Measurements from ENCODE around the gene IMP4. TPM values are rescaled to one million over a fixed set of nuclear protein-coding genes. Genes with fewer than 3 reads are reported as not detected.
"Not testable (repeated sequence)": the region's sequence is repeated elsewhere in the genome, so short reads cannot be mapped to it uniquely, and the experiment has no call there.

Gene IMP4
- total RNA-seq, 2 donors from 2014 or later: 67.4 to 166 TPM

DNA sequence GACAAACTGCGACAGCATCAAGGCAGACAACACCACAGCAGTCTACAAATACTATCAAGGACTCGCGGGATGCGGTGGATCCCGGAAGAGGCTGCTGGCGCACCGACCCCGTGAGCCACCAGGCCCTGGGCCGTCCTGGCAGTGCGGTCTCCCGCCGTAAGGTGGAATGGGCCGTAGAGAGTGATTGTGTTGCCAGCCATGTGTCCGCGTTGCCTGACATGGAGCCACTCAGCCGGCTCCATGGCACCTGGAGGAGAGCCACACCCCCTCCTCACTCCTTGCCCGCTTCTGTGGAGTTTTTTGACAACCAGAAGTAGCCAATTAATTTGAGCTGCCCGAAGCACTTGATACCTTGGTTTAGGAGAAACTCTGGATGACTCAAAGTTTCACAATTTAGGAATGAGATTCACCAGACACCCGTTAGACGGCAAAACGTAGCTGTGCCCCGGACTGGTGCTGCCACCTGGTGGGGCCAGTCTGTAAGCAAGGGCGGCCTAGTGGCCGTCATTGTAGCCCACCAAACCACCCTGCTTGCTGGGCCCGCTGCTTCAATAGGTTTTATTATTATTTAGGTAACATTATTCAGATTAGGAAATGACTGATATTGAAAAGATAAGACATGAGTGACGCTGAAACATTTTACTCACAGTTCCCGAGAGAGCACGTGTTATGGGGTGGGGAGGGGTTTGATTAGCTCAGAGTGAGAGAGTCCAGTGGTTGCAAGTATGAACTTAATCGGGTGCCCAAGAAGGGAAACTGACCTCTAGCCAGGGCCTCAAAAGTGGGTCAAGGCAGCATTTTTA is 10.2 kb upstream of the IMP4 start:
- no peaks in the 10 kb centered on the region for H3K9me3 ChIP-seq
- no peak overlapping the region for H3K27ac ChIP-seq
- H3K4me3 ChIP-seq: peak overlapping the region; percentile 39
- H3K27me3 ChIP-seq (replicated peaks; ENCODE audit: insufficient read depth): no peaks in the 10 kb centered on the region
- ATAC-seq (ENCODE audit: insufficient number of reproducible peaks, low FRiP score, low read depth): peak; percentile 40
- DNase-seq (ENCODE audit: low spot score): no peak
- H3K4me1 ChIP-seq (ENCODE audit: control insufficient read depth in 1 of 2, low read depth in 2 of 2): no peaks in the 10 kb centered on the region
- peak; percentile 71 for TF ChIP-seq CTCF (IDR thresholded peaks at IDR 0.05)
- H3K36me3 ChIP-seq: no peaks in the 10 kb centered on the region

DNA sequence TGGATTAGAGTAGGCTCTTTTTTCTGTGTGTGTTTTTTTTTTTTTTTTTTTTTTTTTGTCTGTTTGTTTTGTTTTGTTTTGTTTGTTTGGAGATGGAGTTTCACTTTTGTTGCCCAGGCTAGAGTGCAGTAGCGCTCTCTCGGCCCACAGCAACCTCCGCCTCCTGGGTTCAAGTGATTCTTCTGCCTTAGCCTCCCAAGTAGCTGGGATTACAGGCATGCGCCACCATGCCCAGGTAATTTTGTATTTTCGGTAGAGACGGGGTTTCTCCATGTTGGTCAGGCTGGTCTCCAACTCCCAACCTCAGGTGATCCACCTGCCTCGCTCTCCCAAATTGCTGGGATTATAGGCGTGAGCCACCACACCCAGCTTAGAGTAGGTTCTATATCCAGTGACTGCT is 9.4 kb upstream of the IMP4 start:
- H3K4me3 ChIP-seq; H3K4me1 ChIP-seq (ENCODE audit: control insufficient read depth in 1 of 2, low read depth in 2 of 2); DNase-seq (ENCODE audit: low spot score); H3K9me3 ChIP-seq; H3K27ac ChIP-seq; H3K36me3 ChIP-seq; H3K27me3 ChIP-seq (replicated peaks; ENCODE audit: insufficient read depth); ATAC-seq (ENCODE audit: insufficient number of reproducible peaks, low FRiP score, low read depth): not testable (repeated sequence)

- DNase-seq (ENCODE audit: low spot score) (no peak), ATAC-seq (ENCODE audit: insufficient number of reproducible peaks, low FRiP score, low read depth) (no peak)
- H3K27me3 ChIP-seq (replicated peaks; ENCODE audit: insufficient read depth): no peaks in the 10 kb centered on the region
- no peak overlapping the region for H3K27ac ChIP-seq
- H3K4me1 ChIP-seq (ENCODE audit: control insufficient read depth in 1 of 2, low read depth in 2 of 2): no peaks in the 10 kb centered on the region
- H3K4me3 ChIP-seq: no peak overlapping the region
- H3K9me3 ChIP-seq: no peaks in the 10 kb centered on the region
- TF ChIP-seq CTCF (IDR thresholded peaks at IDR 0.05): no peak
- H3K36me3 ChIP-seq: peaks cover 6% of the 10 kb centered on the region
Measured at GRCh38 chr2:130334026-130334425, 8.7 kb upstream of the IMP4 start.

DNA sequence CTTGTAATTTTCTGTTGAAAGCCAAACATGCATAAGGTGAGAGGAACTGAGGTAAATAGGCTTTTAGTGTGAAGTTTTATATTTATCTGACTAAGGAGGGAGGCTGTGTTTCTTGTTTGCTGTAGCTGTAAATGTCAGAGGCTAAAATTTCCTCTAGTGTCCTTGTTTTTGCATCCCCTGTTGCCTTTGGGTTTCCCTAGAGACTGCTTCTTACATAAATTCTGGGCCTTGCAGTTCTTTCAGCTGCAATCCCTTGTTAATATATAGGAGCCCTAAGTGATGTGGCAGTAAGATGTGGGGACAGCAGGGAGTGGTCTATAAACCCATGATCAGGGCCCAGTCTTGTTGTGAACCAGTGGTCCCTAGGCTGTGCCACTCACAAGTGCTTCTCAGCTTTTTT is 7.5 kb upstream of the IMP4 start:
- no peak overlapping the region for H3K4me3 ChIP-seq
- no peak for TF ChIP-seq CTCF (IDR thresholded peaks at IDR 0.05)
- H3K36me3 ChIP-seq: peaks cover 8% of the 10 kb centered on the region
- no peak overlapping the region for H3K27ac ChIP-seq
- no peaks in the 10 kb centered on the region for H3K27me3 ChIP-seq (replicated peaks; ENCODE audit: insufficient read depth)
- H3K9me3 ChIP-seq: no peaks in the 10 kb centered on the region
- no peaks in the 10 kb centered on the region for H3K4me1 ChIP-seq (ENCODE audit: control insufficient read depth in 1 of 2, low read depth in 2 of 2)
- no peak for ATAC-seq (ENCODE audit: insufficient number of reproducible peaks, low FRiP score, low read depth)
- DNase-seq (ENCODE audit: low spot score): no peak

DNA sequence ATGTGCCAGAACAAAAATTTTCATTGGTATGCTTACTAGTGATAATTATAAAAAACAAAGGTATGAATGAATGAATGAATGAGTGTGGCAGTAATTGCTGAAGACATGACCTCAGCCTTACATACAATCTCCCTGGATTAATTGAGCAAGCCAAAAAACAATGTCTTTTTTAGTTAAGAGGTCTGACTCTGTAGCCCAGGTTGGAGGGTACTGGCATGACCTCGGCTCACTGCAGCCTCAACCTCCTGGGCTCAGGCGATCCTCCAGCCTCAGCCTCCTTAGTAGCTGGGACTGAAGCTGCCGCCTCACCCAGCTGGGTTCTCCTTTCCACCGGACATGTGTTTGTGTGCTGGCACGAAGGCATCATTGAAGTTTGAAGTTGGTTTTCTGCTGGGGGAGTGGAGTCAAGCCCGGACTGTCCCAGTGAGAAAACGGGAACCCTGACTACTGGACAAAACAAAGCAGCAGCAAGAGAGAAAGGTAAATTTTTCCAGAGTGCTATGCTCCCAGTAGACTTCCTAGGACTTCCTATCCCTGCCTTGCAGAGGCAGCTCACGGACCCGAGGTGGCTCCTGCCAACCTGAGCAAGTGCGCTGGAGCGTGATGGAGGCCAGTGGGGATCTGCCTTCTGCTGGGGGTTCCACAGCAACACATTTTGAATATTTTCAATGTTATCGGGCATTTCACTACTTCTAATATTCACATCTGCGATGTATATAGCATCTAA is 6.4 kb upstream of the IMP4 start:
- Histone ChIP-seq H3K9me3 (no peaks in the 10 kb centered on the region), H3K4me1 (ENCODE audit: control insufficient read depth in 1 of 2, low read depth in 2 of 2) (peaks cover 0 to 3% of the 10 kb centered on the region in 2 donors), H3K27me3 (replicated peaks; ENCODE audit: insufficient read depth) (no peaks in the 10 kb centered on the region), H3K36me3 (peaks cover 9% of the 10 kb centered on the region), H3K4me3 (no peak overlapping the region), H3K27ac (no peak overlapping the region)
- TF ChIP-seq CTCF (IDR thresholded peaks at IDR 0.05): no peak
- DNase-seq (ENCODE audit: low spot score) (no peak), ATAC-seq (ENCODE audit: insufficient number of reproducible peaks, low FRiP score, low read depth) (no peak)

Measured in thoracic aorta (tissue), 2 donors.